Tibial nerve (tissue), 4 donors: ENCODE measurements around the gene RRP1B.

Experiments used
- EP300 ChIP-seq, 2 donors: sonication (generic); formaldehyde crosslinking; IDR thresholded peaks; one replicate each; pipeline ENCODE4 v1.6.1; 2017; ENCODE audit warnings: antibody characterized with exemption in 2 of 2, mild to moderate bottlenecking in 1 of 2
- POLR2A ChIP-seq, 2 donors: fragments of 450-650 bp; IDR thresholded peaks; one replicate each; pipeline ENCODE4 v1.6.1; 2017; ENCODE audit warnings: antibody characterized with exemption in 2 of 2, mild to moderate bottlenecking in 2 of 2, moderate library complexity in 2 of 2
- TF ChIP-seq, protein P1 (sequence below), 5 experiments: fragments of 200-600 bp in 3 of 5; fragments of 450-650 bp in 2 of 5; sonication (generic) in 3 of 5; IDR thresholded peaks; one replicate each; pipeline ENCODE4 v1.5.1; 2016 to 2019; ENCODE audit warnings: antibody characterized with exemption in 5 of 5, mild to moderate bottlenecking in 3 of 5, moderate library complexity in 2 of 5

DNA sequence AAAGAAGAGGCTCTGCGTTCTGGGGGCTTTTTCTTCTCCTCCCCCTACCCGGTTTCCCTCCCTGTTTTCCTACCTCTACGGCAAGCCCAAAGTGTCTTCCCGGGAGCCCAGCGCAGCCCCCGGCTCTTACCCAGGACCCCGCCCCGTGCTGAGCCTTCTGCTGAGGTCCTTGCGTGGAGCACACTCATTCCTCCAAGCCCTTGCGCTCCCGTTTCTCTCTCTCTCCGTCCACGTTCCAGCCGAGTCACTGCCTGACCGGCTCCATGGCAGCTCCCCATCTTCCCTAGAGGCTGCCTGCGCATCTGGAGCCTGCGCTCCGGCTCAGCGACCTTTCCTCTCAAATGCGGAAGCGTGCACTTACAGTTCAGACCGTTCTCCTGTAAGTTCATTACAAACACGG is 34.6 kb downstream of the RRP1B start:
- TF ChIP-seq POLR2A (IDR thresholded peaks at IDR 0.05) (no peak), EP300 (IDR thresholded peaks at IDR 0.05) (no peak)
- TF ChIP-seq, protein P1, sequence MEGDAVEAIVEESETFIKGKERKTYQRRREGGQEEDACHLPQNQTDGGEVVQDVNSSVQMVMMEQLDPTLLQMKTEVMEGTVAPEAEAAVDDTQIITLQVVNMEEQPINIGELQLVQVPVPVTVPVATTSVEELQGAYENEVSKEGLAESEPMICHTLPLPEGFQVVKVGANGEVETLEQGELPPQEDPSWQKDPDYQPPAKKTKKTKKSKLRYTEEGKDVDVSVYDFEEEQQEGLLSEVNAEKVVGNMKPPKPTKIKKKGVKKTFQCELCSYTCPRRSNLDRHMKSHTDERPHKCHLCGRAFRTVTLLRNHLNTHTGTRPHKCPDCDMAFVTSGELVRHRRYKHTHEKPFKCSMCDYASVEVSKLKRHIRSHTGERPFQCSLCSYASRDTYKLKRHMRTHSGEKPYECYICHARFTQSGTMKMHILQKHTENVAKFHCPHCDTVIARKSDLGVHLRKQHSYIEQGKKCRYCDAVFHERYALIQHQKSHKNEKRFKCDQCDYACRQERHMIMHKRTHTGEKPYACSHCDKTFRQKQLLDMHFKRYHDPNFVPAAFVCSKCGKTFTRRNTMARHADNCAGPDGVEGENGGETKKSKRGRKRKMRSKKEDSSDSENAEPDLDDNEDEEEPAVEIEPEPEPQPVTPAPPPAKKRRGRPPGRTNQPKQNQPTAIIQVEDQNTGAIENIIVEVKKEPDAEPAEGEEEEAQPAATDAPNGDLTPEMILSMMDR (IDR thresholded peaks at IDR 0.05) = no peak
